GM12878 (cell line): ENCODE results near the gene LPCAT3. TPM values are rescaled to one million over a fixed set of nuclear protein-coding genes. Genes with fewer than 3 reads are reported as not detected.

ENCODE experiments used
- BCL3 ChIP-seq: IDR thresholded peaks from 2 replicates; pipeline ENCODE4 v1.6.1; 2011; ENCODE audit warnings: borderline replicate concordance, low read depth, mild to moderate bottlenecking, moderate library complexity, low read length; ENCODE audit not compliant: insufficient read depth, poor library complexity, severe bottlenecking
- NRF1 ChIP-seq: conservative IDR thresholded peaks from 2 replicates; pipeline ENCODE4 v1.6.1; 2011; ENCODE audit warnings: mild to moderate bottlenecking, low read depth, low read length, improper control_type of control experiment
- ZNF592 ChIP-seq: fragments of 450-650 bp; IDR thresholded peaks from 2 replicates; pipeline ENCODE4 v1.6.1; 2017; ENCODE audit warnings: mild to moderate bottlenecking, moderate library complexity
- polyA plus RNA-seq, 11 experiments: library from polyadenylated mRNA; depleted of rRNA in 4 of 11; unstranded in 6 of 11; stranded (reverse) in 5 of 11; fragments of >200 nt; fragmentation: Nextera tagmentation in 4 of 11; fragmentation: Illumina TruSeq in 1 of 11; extraction: Ambion mirVana in 4 of 11; extraction: Trizol in 1 of 11; gene quantifications; 1 replicate in 1 of 11; 2 replicates in 10 of 11; pipeline versions ENCODE4 v1.2.1 to v1.2.3, GENCODE V29; 2011 to 2016; ENCODE audit warnings: inconsistent platforms in 2 of 11, missing spikeins in 2 of 11, low read depth in 1 of 11
- total RNA-seq, 4 experiments: library from RNA; depleted of rRNA in 3 of 4; stranded (reverse); fragments of >200 nt in 3 of 4; fragmentation: Illumina TruSeq in 1 of 4; extraction: Trizol in 1 of 4; gene quantifications; 2 replicates each; pipeline versions ENCODE4 v1.2.1 to v1.2.3, GENCODE V29; 2013 to 2021
- TF ChIP-seq, protein P1 (sequence below): IDR thresholded peaks from 2 replicates; pipeline ENCODE4 v1.6.1; 2011; ENCODE audit warnings: borderline replicate concordance, low read depth, mild to moderate bottlenecking, moderate library complexity, mixed read lengths, low read length; ENCODE audit not compliant: insufficient read depth; ENCODE audit errors: extremely low read length
- TF ChIP-seq, protein P2 (sequence below): fragments of 150-350 bp; IDR thresholded peaks from 2 replicates; pipeline ENCODE4 v1.6.1; 2016; ENCODE audit warnings: low read depth, low read length

LPCAT3 gene
- total and polyA plus RNA-seq, 10 of the 15 experiments (the other 5 are each of a cell fraction or from before 2014, with no cell fraction given): 2.6 to 48.3 (median 23.0) TPM

- no peak for TF ChIP-seq ZNF592
- TF ChIP-seq, protein P1, sequence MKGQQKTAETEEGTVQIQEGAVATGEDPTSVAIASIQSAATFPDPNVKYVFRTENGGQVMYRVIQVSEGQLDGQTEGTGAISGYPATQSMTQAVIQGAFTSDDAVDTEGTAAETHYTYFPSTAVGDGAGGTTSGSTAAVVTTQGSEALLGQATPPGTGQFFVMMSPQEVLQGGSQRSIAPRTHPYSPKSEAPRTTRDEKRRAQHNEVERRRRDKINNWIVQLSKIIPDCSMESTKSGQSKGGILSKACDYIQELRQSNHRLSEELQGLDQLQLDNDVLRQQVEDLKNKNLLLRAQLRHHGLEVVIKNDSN: no peak
- TF ChIP-seq BCL3: no peak
- no peak for TF ChIP-seq NRF1
- TF ChIP-seq, protein P2, sequence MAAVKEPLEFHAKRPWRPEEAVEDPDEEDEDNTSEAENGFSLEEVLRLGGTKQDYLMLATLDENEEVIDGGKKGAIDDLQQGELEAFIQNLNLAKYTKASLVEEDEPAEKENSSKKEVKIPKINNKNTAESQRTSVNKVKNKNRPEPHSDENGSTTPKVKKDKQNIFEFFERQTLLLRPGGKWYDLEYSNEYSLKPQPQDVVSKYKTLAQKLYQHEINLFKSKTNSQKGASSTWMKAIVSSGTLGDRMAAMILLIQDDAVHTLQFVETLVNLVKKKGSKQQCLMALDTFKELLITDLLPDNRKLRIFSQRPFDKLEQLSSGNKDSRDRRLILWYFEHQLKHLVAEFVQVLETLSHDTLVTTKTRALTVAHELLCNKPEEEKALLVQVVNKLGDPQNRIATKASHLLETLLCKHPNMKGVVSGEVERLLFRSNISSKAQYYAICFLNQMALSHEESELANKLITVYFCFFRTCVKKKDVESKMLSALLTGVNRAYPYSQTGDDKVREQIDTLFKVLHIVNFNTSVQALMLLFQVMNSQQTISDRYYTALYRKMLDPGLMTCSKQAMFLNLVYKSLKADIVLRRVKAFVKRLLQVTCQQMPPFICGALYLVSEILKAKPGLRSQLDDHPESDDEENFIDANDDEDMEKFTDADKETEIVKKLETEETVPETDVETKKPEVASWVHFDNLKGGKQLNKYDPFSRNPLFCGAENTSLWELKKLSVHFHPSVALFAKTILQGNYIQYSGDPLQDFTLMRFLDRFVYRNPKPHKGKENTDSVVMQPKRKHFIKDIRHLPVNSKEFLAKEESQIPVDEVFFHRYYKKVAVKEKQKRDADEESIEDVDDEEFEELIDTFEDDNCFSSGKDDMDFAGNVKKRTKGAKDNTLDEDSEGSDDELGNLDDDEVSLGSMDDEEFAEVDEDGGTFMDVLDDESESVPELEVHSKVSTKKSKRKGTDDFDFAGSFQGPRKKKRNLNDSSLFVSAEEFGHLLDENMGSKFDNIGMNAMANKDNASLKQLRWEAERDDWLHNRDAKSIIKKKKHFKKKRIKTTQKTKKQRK: no peak
These were observed 52.6 kb downstream of the LPCAT3 start (continued) for GRCh38 chr12:6965714-6966113.
